ENCODE results near the gene FGF14.
A peak's percentile ranks its signal among the peaks of the same experiment; 100 is the strongest.

DNA sequence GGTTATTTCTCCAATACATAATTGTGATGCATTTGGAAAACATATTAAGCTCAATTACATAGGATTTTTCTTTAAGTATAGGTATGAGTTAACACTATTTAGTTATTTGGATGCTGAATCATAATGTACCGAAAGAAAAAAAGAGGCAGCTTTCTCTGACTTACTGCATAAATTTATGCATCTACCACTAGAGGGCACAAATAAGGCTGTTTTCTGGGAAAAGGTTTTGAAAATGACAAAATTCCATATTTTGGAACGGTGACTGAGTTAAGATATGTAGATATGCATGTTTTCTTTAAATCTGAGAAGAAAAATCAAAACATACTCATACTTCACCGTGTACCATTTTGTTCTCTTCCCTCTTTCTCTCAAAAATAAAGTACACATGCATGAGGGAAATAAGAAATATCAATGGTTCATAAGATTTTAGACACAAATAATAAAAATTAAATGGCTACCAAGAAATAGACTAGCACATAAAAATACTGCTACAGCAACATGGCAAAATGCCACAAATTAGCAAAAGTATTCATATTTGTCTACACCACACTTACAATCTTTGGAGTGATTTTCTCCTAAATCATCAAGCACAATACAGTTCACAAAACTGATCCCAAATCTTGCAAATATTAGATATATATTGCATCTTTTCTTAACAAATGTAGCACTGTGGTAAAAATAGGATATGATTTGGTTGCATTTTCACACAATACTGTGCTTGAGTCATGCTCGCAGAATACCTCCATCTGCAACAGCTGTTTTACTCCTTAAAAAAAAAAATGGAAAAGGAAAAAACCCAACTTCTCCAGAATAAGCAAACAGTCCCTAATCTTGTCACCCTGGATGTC, 260.0 kb downstream of the FGF14 start:
- TF ChIP-seq CTCF (IDR thresholded peaks at IDR 0.05) (peak; percentile 6 to 53), EP300 (IDR thresholded peaks at IDR 0.05) (no peak), POLR2A (IDR thresholded peaks at IDR 0.05) (no peak), POLR2AphosphoS5 (IDR thresholded peaks at IDR 0.05) (no peak)
